ENCODE measurements around the gene CRYGD. TPM values are rescaled to one million over a fixed set of nuclear protein-coding genes. Genes with fewer than 3 reads are reported as not detected.

CRYGD gene
- total RNA-seq, 2 experiments from 2014 or later, result not detected

Other genes with a start within 250 kb of the CRYGD start
- gene PLEKHM3, start 99.0 kb downstream of the CRYGD start, total RNA-seq, result 1 to 10 TPM; 6.1 to 6.2 TPM
- not detected for gene CRYGC, start 5.3 kb upstream of the CRYGD start, total RNA-seq
- gene CRYGB, start 21.6 kb upstream of the CRYGD start, total RNA-seq, result not detected
- not detected for gene CRYGA, start 39.1 kb upstream of the CRYGD start, total RNA-seq
- not detected for gene C2orf80, start 65.5 kb upstream of the CRYGD start, total RNA-seq
- gene IDH1, start 130.5 kb upstream of the CRYGD start, total RNA-seq, result 10 to 100 TPM; 29.0 to 29.5 TPM
- 10 to 100 TPM; 27.4 to 29.3 TPM for gene PIKFYVE, start 141.7 kb upstream of the CRYGD start, total RNA-seq

Measured in activated CD8-positive, alpha-beta T cell treated with anti-CD3 and anti-CD28 coated beads, Interleukin-2, amount 10 ng/mL, durations not matched to agents 7 days and 5 days (primary cell).